HK-2 (cell line): ENCODE results near the gene TFAP2D.

Source experiments
- DNase-seq: peaks from one replicate; pipeline ENCODE4 v3.0.0-alpha.2; 2018; ENCODE audit not compliant: unreplicated experiment

Gene TFAP2D

GRCh38 chr6:50819466-50819903 lies 106.2 kb downstream of the TFAP2D start:
- no peak for DNase-seq

GRCh38 chr6:50819904-50820868 lies 106.9 kb downstream of the TFAP2D start:
- no peak for DNase-seq

GRCh38 chr6:50820869-50821264 lies 107.5 kb downstream of the TFAP2D start:
- DNase-seq, result no peak

GRCh38 chr6:50821441-50822077 lies 108.2 kb downstream of the TFAP2D start:
- no peak for DNase-seq

- no peak for DNase-seq
Observed at GRCh38 chr6:50822078-50822476, 108.8 kb downstream of the TFAP2D start.
